Measurements from ENCODE around the gene LRPAP1. TPM values are rescaled to one million over a fixed set of nuclear protein-coding genes. Genes with fewer than 3 reads are reported as not detected.
"Not testable (repeated sequence)": the region's sequence is repeated elsewhere in the genome, so short reads cannot be mapped to it uniquely, and the experiment has no call there.

Gene LRPAP1
- total and polyA plus RNA-seq, 2 experiments from 2014 or later: 191 to 299 TPM

- H4K20me1 ChIP-seq (ENCODE audit: insufficient read depth, poor library complexity, severe bottlenecking); H3K4me1 ChIP-seq (ENCODE audit: insufficient read depth); H3K27ac ChIP-seq; H3K36me3 ChIP-seq (replicated peaks; ENCODE audit: insufficient read depth, low read depth); H3K9me3 ChIP-seq (ENCODE audit: low read depth); H3K4me3 ChIP-seq; H3K27me3 ChIP-seq; H3K9me2 ChIP-seq (replicated peaks; ENCODE audit: insufficient read depth); DNase-seq (ENCODE audit: low spot score); H2AFZ ChIP-seq; H3K4me2 ChIP-seq; H3K79me2 ChIP-seq: not testable (repeated sequence)
- 78% methylated on average over 22 of the region's 22 CpGs for WGBS (ENCODE audit: low lambda C conversion rate, missing lambda C conversion rate)
Observed at GRCh38 chr4:3544259-3545025, 12.2 kb upstream of the LRPAP1 start.

- H3K36me3 ChIP-seq (replicated peaks; ENCODE audit: insufficient read depth, low read depth); H3K9me3 ChIP-seq (ENCODE audit: low read depth); H3K27me3 ChIP-seq; H3K4me3 ChIP-seq; H3K79me2 ChIP-seq; DNase-seq (ENCODE audit: low spot score); H3K4me1 ChIP-seq (ENCODE audit: insufficient read depth); H3K4me2 ChIP-seq; H2AFZ ChIP-seq; H4K20me1 ChIP-seq (ENCODE audit: insufficient read depth, poor library complexity, severe bottlenecking); H3K9me2 ChIP-seq (replicated peaks; ENCODE audit: insufficient read depth); H3K27ac ChIP-seq: not testable (repeated sequence)
- WGBS (ENCODE audit: low lambda C conversion rate, missing lambda C conversion rate): 96% methylated on average over 6 of the region's 8 CpGs
Observed at GRCh38 chr4:3543415-3543814, 11.2 kb upstream of the LRPAP1 start.

- not testable (repeated sequence) for H4K20me1 ChIP-seq (ENCODE audit: insufficient read depth, poor library complexity, severe bottlenecking); H3K27me3 ChIP-seq; H2AFZ ChIP-seq; H3K27ac ChIP-seq; H3K4me1 ChIP-seq (ENCODE audit: insufficient read depth); H3K9me3 ChIP-seq (ENCODE audit: low read depth); H3K4me3 ChIP-seq; H3K4me2 ChIP-seq; DNase-seq (ENCODE audit: low spot score); H3K36me3 ChIP-seq (replicated peaks; ENCODE audit: insufficient read depth, low read depth); H3K9me2 ChIP-seq (replicated peaks; ENCODE audit: insufficient read depth); H3K79me2 ChIP-seq
- 100% methylated on average over 5 of the region's 23 CpGs for WGBS (ENCODE audit: low lambda C conversion rate, missing lambda C conversion rate)
Observed at GRCh38 chr4:3538906-3539305, 6.7 kb upstream of the LRPAP1 start.

GRCh38 chr4:3535812-3536211 lies 3.6 kb upstream of the LRPAP1 start:
- not testable (repeated sequence) for H3K4me3 ChIP-seq; H3K9me3 ChIP-seq (ENCODE audit: low read depth); H3K4me1 ChIP-seq (ENCODE audit: insufficient read depth); H3K9me2 ChIP-seq (replicated peaks; ENCODE audit: insufficient read depth); H3K36me3 ChIP-seq (replicated peaks; ENCODE audit: insufficient read depth, low read depth); H2AFZ ChIP-seq; H3K27ac ChIP-seq; H3K27me3 ChIP-seq; H3K4me2 ChIP-seq; H4K20me1 ChIP-seq (ENCODE audit: insufficient read depth, poor library complexity, severe bottlenecking); DNase-seq (ENCODE audit: low spot score)
- H3K79me2 ChIP-seq: peaks cover 13% of the 10 kb centered on the region
- WGBS (ENCODE audit: low lambda C conversion rate, missing lambda C conversion rate): 94% methylated on average over 10 of the region's 10 CpGs

GRCh38 chr4:3533423-3533820 lies 1.2 kb upstream of the LRPAP1 start:
- WGBS (ENCODE audit: low lambda C conversion rate, missing lambda C conversion rate): 93% methylated on average over 7 of the region's 7 CpGs
- H3K4me2 ChIP-seq: no peak overlapping the region
- no peaks in the 10 kb centered on the region for H3K9me3 ChIP-seq (ENCODE audit: low read depth)
- TF ChIP-seq EZH2phosphoT487 (IDR thresholded peaks at IDR 0.05; ENCODE audit: low read depth, severe bottlenecking, unreplicated experiment): no peak
- TF ChIP-seq EZH2 (IDR thresholded peaks at IDR 0.05; ENCODE audit: borderline replicate concordance): no peak
- TF ChIP-seq CTCF (IDR thresholded peaks at IDR 0.05; ENCODE audit: poor library complexity): no peak
- H3K4me1 ChIP-seq (ENCODE audit: insufficient read depth): peaks cover 13% of the 10 kb centered on the region
- DNase-seq (ENCODE audit: low spot score): no peak
- H3K27me3 ChIP-seq: no peaks in the 10 kb centered on the region
- no peak overlapping the region for H2AFZ ChIP-seq
- no peak overlapping the region for H3K4me3 ChIP-seq
- no peak overlapping the region for H3K27ac ChIP-seq
- H3K36me3 ChIP-seq (replicated peaks; ENCODE audit: insufficient read depth, low read depth): no peaks in the 10 kb centered on the region
- peaks cover 37% of the 10 kb centered on the region for H3K79me2 ChIP-seq
- no peaks in the 10 kb centered on the region for H3K9me2 ChIP-seq (replicated peaks; ENCODE audit: insufficient read depth)
- H4K20me1 ChIP-seq (ENCODE audit: insufficient read depth, poor library complexity, severe bottlenecking): peaks cover 32% of the 10 kb centered on the region
